ENCODE results near the gene ANAPC1.
"Not testable (repeated sequence)": the region's sequence is repeated elsewhere in the genome, so short reads cannot be mapped to it uniquely, and the experiment has no call there.

Gene ANAPC1

DNA sequence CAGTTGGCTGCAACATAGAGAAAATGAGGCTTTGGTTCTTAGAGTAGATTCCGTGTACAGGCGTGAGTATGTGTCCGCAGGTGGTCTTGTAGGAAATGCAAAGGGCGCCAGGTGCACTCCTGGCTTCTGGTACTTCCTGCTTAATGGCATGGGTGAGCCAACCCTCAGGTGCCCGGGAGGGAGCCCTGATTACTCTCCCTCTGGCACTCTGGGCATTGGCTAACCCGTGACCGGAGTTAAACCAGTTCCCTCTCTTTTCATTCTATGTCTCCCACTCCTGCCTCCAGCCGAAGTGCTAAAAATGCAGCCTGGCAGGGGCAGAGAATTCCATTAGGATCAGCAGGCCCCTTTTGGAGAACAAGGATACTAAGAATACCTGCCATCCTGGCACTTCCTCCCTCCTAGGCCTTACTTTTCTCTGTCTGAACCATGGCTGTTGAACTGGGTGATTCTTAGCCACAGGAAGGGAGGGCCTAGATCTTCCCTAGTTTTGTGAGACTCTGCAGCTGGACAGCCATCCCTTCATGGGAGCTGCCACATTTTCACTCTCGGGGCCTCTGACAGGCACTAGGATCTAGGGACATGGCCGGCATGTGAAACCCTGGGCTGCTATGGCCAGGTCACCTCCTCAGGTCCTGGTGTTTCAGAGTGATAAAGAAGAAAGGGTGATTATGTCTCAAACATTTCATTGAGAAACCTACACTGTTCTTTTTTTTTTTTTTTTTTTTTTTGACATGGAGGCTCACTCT is 20.9 kb upstream of the ANAPC1 start:
- no peak for DNase-seq

DNA sequence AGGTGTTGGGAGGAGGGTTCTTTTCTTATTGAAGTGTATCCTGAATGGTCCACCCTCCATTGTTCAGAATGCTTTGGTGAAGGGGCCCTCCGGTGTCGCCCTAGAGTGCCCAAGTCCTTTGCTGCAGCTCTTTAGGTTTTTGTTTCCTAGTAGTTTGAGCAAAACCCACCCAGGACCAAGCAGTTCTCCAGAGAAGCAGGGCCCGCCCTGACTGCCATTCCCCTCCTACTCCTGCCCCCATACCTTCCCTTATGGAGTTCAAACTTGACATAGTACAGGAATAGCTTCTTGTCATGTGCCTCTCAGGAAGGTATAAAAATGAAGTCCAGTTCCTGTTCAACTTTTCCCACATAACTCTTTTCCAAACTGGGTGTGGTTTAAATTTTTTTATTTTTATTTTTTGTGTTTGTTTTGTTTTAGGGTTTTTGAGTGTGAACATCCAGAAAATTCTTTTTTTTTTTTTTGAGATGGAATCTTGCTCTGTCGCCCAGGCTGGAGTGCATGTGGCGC is 20.0 kb upstream of the ANAPC1 start:
- DNase-seq: no peak

DNA sequence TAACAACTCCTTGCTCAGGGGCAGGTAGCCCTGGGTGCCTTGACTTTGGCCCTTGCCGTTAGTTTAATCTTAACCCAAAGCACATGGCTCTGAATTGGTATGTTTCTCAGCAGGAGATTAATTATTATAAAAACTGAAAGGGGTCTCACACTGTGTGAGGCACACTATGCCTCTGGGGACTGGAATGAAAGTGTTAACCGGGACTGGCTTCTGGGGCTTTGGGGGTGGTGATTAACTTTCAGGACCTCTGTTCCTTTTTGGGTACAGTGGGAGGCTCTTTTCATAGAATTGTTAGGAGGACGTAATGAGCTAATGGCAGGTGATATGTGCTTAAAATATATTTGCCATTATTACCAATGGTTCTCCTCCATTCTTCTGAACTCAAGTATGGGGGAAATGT is 19.5 kb upstream of the ANAPC1 start:
- no peak for DNase-seq

DNA sequence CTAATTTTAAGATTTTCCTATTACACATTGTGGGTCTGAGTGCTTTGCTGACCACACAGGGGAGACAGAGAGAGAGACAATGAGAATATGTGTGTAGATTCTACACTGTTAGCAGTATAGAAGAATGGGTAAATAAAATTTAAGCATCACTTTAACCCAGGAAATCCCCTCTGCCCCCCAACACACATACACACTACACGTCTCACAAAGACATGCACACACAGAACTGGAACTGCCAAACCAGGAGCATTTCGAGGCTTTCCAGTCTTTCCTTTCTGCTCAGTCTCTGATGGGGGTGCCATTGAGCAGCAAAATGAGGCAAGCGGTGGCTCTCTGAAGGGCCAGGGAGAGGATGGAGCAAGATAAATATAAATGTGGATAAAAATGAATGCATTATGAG is 16.9 kb upstream of the ANAPC1 start:
- DNase-seq: no peak

DNA sequence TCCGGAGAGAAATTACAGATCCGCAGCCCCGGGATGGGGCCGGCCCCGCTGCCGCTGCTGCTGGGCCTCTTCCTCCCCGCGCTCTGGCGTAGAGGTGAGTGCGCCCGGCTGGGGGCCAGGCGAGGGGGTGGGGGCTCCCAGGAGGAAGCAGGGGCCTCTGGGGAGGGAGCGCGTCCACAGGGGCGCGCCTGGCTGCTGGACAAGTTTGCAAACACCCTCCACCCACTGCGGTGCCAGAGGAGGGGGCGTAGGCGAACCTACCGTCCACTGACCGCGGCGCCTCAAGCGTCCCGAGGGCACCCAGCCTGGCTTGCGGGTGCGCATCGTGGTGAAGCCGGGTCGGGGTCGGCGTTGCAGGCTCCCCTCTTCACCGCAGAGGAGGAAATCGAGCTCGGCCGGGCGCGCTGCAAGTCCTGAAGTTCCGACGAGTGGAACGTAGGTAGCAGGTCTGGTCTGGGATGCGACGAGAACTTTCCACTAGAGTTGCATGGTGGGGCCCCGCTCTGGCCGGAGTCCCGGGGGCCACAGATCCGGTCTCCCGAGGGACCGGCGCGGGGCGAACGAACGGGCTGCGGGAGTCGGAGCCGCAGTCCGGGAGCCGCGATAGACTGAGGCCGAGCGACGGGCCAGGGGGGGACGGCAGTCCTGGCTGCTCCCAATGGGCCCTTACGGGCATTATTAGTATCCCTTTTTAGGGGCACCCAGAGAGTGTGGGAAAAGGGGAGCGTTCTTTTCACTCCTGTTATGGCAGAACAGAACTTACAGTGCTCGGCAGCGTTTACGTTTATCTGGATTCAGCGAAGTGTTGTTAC is 14.9 kb upstream of the ANAPC1 start:
- DNase-seq: peak; percentile 20

DNA sequence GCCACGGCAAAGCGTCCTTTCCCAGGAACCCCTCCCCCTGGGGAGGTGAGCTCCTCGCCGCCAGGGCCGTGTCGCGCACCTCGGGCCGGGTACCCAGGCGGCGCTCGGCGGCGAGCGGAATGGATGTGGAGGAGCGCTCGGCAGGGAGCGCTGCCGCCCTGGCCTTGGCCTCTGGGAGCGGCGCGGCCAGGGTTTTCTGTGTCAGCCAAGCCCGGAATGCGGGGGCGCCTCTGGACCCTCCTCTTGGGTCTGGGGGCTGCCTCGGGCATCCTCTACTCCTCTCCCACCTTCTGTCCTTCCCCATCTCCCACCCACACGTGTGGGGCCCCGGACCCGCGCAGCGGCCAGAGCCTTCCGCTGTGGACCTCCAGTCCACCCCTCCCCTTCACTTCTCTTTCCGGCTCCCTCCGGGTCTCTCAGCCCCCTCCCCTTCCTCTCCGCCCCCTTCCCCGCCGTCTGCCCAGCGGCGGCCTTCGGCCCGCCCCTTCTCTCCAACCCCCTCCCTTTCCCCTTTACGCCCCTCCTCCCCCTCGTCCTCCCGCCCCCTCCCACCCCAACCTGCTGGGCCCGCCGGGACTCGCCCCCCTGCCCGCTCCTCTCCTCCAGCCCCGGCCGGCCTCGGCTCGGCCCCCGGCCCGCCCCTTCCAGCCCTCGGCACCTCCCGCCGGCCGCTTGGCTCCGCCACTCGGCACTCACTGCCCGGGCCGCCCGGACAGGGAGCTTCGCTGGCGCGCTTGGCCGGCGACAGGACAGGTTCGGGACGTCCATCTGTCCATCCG is 14.1 kb upstream of the ANAPC1 start, which contains the start of gene MERTK:
TSS of gene MERTK (plus strand) at position 684 of the 779 bp plus-strand sequence. CDS start 129 bp downstream, outside the sequence.
- peak; percentile 76 for DNase-seq

DNA sequence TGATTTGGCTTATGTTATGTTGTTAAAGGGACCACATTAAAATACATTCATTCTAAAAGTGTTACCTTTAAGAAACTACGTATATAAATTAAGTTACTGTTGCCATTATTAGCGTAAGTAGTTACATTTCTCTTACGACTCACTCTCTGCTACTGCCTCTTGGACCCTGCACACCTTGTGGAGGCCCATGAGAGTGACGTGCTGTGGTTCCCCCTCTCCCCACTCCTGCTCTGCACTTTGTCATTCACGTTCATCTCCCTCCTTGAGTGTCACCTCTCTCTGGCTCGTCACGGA is 13.6 kb upstream of the ANAPC1 start:
- no peak for DNase-seq

DNA sequence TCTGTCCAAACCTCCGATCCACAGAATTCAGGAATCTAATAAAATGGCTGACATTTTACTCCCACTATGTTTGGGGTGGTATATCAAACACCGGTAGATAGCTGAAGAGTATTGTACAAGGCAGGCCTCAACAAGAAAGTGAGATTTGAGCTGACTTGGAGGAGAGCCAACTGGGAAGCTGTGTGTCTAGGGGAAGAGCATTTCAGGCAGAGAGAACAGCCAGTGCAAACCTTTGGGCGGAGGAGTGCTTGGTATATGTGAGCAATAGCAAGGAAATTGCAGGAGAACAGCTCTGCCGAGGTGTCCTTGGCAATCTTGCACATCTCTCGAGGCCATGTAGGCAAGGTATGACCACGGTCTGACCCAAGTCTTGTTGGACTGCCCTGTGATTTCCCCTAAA is 12.6 kb upstream of the ANAPC1 start:
- no peak for DNase-seq

DNA sequence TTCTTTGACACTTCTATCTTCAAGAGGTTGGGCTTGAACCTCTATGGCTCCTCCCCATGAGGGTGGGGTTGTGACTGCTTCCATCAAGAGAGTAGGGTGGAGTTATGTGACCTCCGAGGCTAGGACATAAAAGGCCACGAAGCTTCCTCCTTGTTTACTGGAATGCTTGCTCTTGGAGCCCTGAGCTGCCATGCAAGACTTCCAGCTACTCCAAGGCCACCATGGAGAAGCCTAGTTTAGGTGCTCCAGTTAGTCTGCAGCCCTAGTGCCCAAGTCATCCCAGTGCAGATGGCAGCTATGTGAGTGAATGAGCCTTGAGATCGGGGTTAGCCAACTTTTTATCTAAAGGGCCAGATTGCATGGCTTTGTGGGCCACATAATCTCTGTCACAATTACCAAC is 12.0 kb upstream of the ANAPC1 start:
- DNase-seq: no peak

DNA sequence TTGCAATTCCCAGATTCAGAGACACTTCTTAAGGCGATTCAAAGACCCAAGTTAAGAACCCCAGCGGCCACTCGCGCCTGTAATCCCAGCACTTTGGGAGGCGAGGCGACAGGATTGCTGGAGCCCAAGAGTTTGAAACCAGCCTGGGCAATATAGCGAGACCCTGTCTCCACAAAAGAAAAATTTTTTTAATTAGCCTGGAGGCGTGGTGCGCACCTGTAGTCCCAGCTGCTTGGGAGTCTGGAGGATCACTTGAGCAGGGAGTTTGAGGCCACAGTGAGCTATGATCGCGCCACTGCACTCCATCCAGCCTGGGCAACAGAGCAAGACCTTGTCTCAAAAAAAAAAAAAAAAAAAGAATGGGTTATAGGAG is 585 bp upstream of the ANAPC1 start:
- DNase-seq: no peak

DNA sequence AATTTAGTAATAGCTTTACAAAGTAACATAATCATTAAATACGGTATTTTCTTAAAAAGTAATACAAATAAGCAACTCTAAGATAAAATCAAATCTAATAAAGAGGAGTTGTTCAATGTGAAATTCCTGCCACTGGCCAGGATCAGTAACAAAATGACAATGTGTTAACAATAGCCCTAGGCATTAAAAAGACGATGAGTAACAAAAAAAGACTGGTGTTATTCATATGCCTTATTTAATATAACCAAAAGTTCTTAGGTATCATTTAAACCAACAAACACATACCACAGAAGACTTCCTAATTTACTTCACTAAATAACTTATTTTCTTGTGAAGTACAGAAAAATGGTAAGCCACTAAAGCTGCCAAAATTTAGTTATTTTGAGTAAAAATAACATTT is 11.2 kb downstream of the ANAPC1 start:
- DNase-seq: not testable (repeated sequence)

DNA sequence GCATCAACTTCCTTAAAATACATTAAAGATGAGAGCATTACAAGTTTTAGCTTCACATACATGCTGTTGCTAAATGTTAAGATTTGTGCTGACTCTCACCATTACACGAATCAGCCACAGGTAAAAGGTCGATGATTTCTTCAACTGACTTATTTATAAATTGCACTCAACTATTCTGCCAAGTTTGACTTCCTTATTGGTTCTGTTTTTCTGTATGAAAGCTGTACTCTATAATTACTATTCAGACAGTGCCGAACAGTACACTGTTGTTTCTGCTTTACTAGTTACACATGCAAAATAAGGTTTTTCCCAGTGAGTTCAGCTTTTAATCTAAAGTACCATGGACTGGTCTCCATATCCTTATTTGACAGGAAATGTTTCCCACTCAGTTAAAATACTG is 18.9 kb downstream of the ANAPC1 start:
- not testable (repeated sequence) for DNase-seq

DNA sequence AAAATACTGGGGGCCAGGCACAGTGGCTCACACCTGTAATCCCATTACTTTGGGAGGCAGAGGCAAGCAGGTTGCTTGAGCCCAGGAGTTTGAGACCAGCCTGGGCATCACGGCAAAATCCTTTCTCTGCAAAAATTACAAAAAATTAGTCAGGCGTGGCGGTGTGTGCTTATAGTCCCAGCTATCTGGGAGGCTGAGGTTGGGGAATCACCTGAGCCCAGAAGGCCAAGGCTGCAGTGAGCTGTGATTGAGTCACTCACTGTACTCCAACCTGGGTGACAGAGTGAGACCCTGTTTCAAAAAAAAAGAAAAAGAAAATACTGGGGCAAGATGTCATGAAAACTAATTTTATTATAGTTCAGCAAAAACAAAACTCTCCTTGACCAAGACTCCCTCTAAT is 24.0 kb downstream of the ANAPC1 start:
- not testable (repeated sequence) for DNase-seq

DNA sequence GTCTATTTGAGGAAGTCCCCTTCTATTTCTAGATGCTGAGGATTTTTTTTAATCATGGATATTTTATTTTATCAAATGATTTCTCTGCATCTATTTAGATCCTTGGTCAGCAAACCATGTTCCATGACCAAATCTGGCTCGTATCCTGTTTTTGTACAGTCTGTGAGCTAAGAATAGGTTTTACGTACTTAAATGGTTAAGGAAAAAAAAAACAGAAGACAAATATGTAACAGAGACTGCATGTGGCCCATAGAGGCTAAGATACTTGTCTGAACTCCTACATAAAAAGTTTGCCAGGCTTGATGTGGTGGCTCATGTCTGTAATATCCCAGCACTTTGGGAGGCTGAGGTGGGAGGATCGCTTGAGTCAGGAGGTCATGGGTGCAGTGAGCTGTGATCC is 31.4 kb downstream of the ANAPC1 start:
- not testable (repeated sequence) for DNase-seq

DNA sequence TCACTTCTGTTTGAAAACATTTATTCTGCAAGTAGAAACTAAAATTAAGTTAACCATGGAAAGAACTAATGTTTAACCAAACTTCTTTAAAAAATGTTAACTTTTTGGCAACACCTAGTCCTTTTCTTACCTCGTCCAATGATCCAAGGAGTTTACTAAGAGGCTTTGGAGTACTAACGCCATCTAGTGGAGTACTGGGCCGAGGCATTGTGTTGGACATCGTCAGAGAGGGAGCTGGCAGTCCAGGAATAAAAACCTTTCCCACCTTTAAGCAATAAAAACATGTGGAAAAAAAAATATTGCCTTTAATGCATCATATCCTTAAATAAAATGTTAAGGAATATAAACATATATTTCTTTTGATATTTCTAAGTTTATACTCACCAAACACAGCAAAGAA is 33.3 kb downstream of the ANAPC1 start:
- DNase-seq: peak; percentile 45

DNA sequence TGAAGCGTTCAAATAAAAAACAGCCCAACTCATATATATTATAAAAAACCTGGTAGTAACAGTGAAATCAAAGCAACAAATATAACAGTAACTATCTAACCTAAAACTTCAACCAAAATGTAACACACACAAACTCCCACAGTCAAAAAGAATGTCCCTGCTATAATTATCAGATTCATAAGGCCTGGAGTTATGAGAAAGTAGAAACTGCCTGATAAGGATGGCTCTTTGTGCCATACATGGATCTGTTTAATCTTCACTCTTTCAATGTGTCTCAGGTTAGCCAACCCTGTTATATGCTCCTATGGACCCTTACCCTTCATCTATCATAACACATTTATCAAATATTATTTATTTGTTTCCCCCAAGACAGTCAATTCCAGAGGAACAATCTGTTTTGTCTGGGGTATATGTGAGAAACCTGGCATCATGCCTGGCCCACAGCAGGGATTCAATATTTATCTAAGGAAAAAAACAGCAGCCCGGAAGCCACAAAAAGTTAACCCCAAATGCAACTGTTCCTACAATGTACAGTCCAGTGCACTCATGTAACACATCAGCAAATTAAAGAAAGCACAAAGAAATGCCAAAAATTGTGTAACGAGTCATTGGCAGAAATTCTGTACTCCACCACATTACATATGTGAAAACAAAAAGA is 44.2 kb downstream of the ANAPC1 start:
- not testable (repeated sequence) for DNase-seq

DNA sequence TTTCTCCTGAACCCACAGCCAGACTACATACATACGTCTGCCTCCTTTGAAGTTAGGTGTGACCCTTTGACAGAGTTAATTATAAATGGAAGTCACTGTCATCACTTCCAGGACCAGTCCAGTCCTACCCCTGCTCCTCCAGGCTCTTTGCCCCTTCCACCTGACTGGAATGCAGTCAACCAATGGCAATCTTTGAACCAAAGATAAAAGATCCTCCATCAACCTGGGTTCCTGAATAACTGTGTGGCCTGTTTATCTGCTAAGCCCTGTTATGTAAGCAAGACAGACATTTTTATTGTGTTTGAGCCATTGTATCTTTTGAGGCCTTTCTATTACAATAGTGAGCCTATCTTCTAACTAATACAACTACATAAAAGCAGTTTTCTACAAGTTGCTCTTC is 45.0 kb downstream of the ANAPC1 start:
- DNase-seq: not testable (repeated sequence)

DNA sequence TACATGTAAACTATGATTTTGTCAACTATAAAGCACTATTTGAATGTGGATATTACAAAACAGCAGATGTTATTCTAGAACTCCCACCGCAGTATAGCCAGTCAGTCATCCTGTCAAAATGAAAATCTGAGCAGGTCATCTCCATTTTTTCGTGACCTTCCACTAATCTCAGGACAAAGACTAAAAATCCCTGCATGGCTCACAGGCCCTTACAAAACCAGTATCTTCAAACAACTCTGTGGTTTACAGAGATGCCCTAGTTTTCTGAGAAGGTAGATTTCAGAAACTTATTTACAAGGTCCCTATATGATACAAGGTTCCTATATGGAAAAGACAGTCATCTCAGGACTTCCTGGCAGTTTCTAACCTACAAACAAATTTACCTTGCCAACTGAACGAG is 49.8 kb downstream of the ANAPC1 start:
- not testable (repeated sequence) for DNase-seq

DNA sequence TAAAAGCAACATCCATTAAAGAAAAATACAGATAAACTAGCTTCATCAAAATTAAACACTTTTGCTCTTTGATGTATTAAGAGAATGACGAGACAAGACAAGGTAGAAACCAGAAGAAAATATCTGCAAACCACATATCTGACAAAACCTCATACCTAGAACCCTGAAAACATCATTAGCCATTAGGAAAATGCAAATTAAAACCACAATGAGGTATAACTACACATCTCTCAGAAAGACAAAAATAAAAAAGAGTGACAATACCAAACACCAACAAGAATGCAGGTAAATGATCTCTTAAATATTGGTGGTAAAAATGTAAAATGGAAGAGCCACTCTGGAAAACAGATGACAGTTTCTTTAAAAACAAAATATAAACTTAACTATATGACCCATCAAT is 53.5 kb downstream of the ANAPC1 start:
- DNase-seq: not testable (repeated sequence)

DNA sequence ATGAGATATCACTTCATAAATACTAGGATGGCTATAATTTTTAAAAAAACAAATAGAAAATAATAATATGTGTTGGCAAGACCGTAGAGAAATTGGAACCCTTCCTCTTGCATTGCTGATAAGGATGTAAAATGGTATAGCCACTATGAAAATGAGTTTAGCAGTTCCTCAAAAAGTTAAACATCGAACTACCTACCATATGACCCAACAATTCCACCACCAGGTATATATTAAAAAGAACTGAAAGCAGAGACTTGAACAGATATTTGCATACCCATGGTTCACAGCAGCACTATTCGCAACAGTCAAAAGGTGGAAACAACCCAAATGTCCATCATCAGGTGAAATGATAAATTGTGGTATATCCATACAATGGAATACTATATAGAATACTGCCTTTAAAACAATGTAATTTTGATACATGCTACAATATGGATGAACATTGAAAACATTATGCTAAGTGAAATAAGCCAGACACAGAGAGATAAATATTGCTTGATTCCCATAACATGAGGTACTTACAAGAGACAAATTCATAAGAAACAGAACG is 55.7 kb downstream of the ANAPC1 start:
- not testable (repeated sequence) for DNase-seq

DNA sequence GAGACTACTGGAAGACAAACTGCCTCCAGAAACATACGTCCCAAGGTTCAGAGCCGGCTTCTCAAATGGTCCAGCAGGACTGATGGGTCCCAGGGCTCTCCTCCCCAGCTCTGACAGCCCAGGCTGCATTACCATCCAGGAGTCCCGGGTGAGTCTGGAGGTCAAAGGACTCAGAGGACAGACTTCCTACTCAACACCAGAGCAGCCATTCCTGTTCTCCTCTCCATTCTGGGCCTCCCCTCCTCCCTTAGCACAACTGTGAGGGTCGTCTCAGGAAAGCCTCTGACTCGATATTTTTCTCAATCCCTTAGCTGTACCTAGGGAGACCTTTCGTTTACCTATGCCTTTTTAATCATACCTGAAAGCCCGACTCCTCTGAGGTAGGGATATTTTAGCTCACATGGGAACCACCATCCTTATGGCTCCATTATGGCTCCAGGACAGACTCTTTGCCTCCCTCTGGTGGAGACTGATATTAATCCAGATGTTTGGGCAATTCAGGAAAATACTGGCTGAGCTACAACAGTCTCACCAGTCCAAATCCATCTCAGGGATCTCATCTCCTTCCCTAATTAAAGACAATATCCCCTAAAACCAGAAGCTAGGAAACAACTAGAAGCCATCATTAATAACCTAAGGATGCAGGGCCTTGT is 70.9 kb downstream of the ANAPC1 start:
- not testable (repeated sequence) for DNase-seq

DNA sequence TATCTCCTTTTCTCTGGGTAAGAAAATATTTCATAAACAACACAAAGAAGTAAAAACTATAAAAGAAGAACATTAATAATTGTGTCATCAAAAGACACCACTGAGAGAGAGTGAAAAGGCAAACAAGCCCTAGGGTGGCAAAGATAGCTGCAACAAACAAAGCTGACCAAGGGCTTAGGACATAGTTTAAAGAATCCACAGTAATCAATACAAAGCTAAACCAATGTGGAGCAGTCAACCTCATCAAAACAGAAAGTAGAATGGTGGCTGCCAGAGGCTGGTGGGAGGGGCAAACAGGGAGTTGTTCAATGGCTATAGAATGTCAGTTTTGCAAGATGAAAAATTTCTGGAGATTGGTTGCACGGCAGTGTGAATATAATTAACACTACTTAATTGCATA is 93.4 kb downstream of the ANAPC1 start:
- DNase-seq: not testable (repeated sequence)
